KOPT-K1 (cell line): ENCODE results near the gene PRDX6.
"Not testable (repeated sequence)": the region's sequence is repeated elsewhere in the genome, so short reads cannot be mapped to it uniquely, and the experiment has no call there.

Source experiments
- H3K27ac ChIP-seq: fragments of 200-600 bp; sonication (generic); 2 replicates; pipeline ENCODE4 v1.5.1; 2016; ENCODE audit warnings: antibody characterized with exemption, mild to moderate bottlenecking, low read depth, low read length; ENCODE audit not compliant: poor library complexity, severe bottlenecking
- H3K36me3 ChIP-seq: fragments of 200-600 bp; sonication (generic); 2 replicates; pipeline ENCODE4 v1.5.1; 2017; ENCODE audit warnings: antibody characterized with exemption, mild to moderate bottlenecking, low read length, moderate library complexity; ENCODE audit not compliant: insufficient read depth
- H3K9me3 ChIP-seq: fragments of 200-600 bp; sonication (generic); 2 replicates; pipeline ENCODE4 v1.5.1; 2017; ENCODE audit warnings: antibody characterized with exemption, low read length, mild to moderate bottlenecking; ENCODE audit not compliant: insufficient read depth, poor library complexity, severe bottlenecking

The PRDX6 gene

GRCh38 chr1:173476665-173477285 is 360 bp upstream of the PRDX6 start:
- peaks cover 25% of the 10 kb centered on the region for H3K36me3 ChIP-seq
- H3K9me3 ChIP-seq, result peaks cover 6% of the 10 kb centered on the region
- H3K27ac ChIP-seq, result peak overlapping the region; percentile 83

GRCh38 chr1:173478094-173478674 is 1.0 kb downstream of the PRDX6 start:
- H3K36me3 ChIP-seq, result peaks cover 39% of the 10 kb centered on the region

DNA sequence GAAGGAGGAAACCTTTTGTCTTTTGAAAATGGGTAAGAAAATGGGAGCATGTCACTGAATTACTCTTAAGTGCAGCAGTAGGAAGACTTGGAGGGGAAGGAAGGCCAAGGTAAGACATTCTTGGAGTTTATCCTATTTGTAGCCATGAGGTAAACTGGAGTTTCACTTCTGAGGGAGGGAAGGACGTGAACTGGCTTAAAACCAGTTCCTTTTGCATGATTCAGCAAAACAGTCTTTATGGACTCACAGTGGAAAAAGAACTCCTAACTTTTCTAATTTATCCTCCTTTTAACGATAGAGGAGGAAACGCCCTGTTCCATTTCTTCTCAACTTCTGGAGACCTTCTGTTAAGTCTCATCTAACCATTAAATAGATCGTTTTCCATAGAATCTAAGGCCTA is 2.5 kb downstream of the PRDX6 start:
- Histone ChIP-seq H3K36me3 (peaks cover 53% of the 10 kb centered on the region), H3K9me3 (no peaks in the 10 kb centered on the region), H3K27ac (no peak overlapping the region)

More at GRCh38 chr1:173478094-173478674, 1.0 kb downstream of the PRDX6 start:
- Histone ChIP-seq H3K27ac (peak overlapping the region; percentile 83), H3K9me3 (no peaks in the 10 kb centered on the region)

- Histone ChIP-seq H3K27ac (no peak overlapping the region), H3K36me3 (peaks cover 69% of the 10 kb centered on the region)
These were observed 4.1 kb downstream of the PRDX6 start for GRCh38 chr1:173481195-173481772.

GRCh38 chr1:173482683-173483082 is 5.5 kb downstream of the PRDX6 start:
- H3K36me3 ChIP-seq, result peaks cover 83% of the 10 kb centered on the region
- H3K27ac ChIP-seq, result no peak overlapping the region
- no peaks in the 10 kb centered on the region for H3K9me3 ChIP-seq

More at GRCh38 chr1:173481195-173481772, 4.1 kb downstream of the PRDX6 start:
- no peaks in the 10 kb centered on the region for H3K9me3 ChIP-seq

DNA sequence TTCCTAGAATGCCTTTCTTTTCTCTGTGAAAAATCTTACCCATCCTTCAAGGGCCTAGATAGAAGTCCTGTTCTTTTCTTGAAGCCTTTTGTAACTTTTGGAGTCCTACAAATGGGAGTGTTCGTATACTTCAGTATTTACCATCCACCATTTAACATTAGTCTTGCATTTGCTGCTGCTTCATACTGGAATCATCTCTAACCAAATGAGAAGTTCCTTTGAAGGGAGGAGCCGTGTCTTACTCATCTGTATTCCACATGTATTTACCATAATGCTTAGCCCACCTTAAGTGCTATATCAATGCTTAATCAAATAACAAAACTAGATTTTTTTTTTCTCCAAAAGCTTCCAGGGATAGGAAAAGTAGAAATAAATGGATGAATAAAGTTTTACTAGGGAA is 7.1 kb downstream of the PRDX6 start:
- H3K27ac ChIP-seq, result no peak overlapping the region
- peaks cover 99% of the 10 kb centered on the region for H3K36me3 ChIP-seq

DNA sequence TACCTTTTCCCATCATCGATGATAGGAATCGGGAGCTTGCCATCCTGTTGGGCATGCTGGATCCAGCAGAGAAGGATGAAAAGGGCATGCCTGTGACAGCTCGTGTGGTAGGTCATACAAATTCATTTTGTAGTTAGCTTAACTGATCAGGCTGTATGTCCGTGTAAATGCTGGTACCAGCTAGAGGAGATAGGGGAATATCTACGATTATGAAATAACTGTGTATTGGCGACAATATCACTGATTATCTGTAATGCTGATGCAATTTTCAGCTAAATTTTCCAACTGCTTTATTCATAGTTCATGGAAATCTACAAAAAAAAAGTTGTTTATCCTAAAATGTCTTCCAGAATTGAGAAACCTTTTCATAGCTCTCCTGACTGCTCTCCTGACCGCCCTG is 8.3 kb downstream of the PRDX6 start:
- H3K36me3 ChIP-seq, result peaks cover 99% of the 10 kb centered on the region
- H3K9me3 ChIP-seq, result no peaks in the 10 kb centered on the region
- no peak overlapping the region for H3K27ac ChIP-seq

More for the DNA sequence above, 7.1 kb downstream of the PRDX6 start:
- no peaks in the 10 kb centered on the region for H3K9me3 ChIP-seq

- Histone ChIP-seq H3K27ac (no peak overlapping the region), H3K36me3 (peaks cover 78% of the 10 kb centered on the region), H3K9me3 (no peaks in the 10 kb centered on the region)
These were observed 10.9 kb downstream of the PRDX6 start for GRCh38 chr1:173488001-173488400.

GRCh38 chr1:173489149-173489600 is 12.0 kb downstream of the PRDX6 start:
- Histone ChIP-seq H3K27ac (no peak overlapping the region), H3K9me3 (peaks cover 8% of the 10 kb centered on the region), H3K36me3 (peaks cover 68% of the 10 kb centered on the region)

GRCh38 chr1:173489929-173490328 is 12.8 kb downstream of the PRDX6 start:
- Histone ChIP-seq H3K27ac (no peak overlapping the region), H3K9me3 (peaks cover 11% of the 10 kb centered on the region), H3K36me3 (peaks cover 60% of the 10 kb centered on the region)

GRCh38 chr1:173491508-173491907 is 14.4 kb downstream of the PRDX6 start:
- no peak overlapping the region for H3K27ac ChIP-seq
- H3K36me3 ChIP-seq, result peaks cover 44% of the 10 kb centered on the region
- H3K9me3 ChIP-seq, result peaks cover 27% of the 10 kb centered on the region

GRCh38 chr1:173493125-173493524 is 16.0 kb downstream of the PRDX6 start:
- Histone ChIP-seq H3K9me3 (peaks cover 41% of the 10 kb centered on the region), H3K36me3 (peaks cover 28% of the 10 kb centered on the region)
- H3K27ac ChIP-seq, result not testable (repeated sequence)

GRCh38 chr1:173495609-173496267 is 18.6 kb downstream of the PRDX6 start:
- Histone ChIP-seq H3K36me3 (peaks cover 3% of the 10 kb centered on the region; the same call in 1 of the 2 replicates), H3K27ac (no peak overlapping the region), H3K9me3 (peaks cover 45% of the 10 kb centered on the region)

DNA sequence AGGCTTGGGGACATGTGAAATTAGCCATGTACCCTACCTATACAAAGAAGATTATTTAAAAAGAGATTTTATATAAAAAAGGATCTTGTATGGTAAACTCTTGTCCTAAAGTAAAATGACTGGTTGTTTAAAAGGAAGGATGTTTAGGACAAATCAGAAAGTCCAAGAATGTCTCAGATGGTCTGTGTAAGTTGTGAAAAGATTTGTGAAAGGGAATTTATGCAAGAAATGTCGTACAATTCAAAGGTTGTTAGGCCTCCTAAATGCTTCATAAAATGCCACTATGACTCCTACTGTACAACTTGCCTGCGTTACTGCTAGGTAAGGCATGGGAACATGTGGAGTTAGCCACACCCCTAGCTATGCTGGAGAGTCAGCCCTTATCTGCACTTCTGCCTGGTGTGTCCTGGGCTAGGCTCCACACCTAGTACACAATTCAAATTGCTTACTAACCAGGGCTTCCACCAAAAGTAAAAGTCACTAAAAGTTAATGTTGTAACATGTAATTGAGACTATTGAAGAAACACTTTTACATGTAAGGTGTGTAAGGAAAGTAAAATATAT is 19.7 kb downstream of the PRDX6 start:
- peaks cover 3% of the 10 kb centered on the region; the same call in 1 of the 2 replicates for H3K36me3 ChIP-seq
- H3K9me3 ChIP-seq, result peaks cover 45% of the 10 kb centered on the region
- H3K27ac ChIP-seq, result no peak overlapping the region

GRCh38 chr1:173499729-173500128 is 22.6 kb downstream of the PRDX6 start:
- Histone ChIP-seq H3K9me3 (peaks cover 34% of the 10 kb centered on the region), H3K27ac (no peak overlapping the region), H3K36me3 (no peaks in the 10 kb centered on the region)
